HepG2 (cell line): Measurements from ENCODE around the gene IGIP. TPM values are rescaled to one million over a fixed set of nuclear protein-coding genes. Genes with fewer than 3 reads are reported as not detected.

Source experiments
- NCOA1 ChIP-seq: sonication (generic); formaldehyde crosslinking; IDR thresholded peaks from 2 replicates; pipeline ENCODE4 v1.9.0; 2021; ENCODE audit warnings: missing genetic modification reagents
- SNAI1 ChIP-seq: sonication (generic); formaldehyde crosslinking; IDR thresholded peaks from 2 replicates; pipeline ENCODE4 v1.5.0; 2020; ENCODE audit warnings: mild to moderate bottlenecking, missing genetic modification reagents, borderline replicate concordance
- SNAPC2 ChIP-seq: sonication (generic); formaldehyde crosslinking; IDR thresholded peaks from 2 replicates; pipeline ENCODE4 v1.8.1; 2022; ENCODE audit warnings: mild to moderate bottlenecking, missing genetic modification reagents
- ZNF816 ChIP-seq: sonication (generic); formaldehyde crosslinking; IDR thresholded peaks from 2 replicates; pipeline ENCODE4 v1.8.0; 2022; ENCODE audit warnings: missing genetic modification reagents, mild to moderate bottlenecking, borderline replicate concordance
- polyA plus RNA-seq, 8 experiments: library from polyadenylated mRNA; depleted of rRNA in 3 of 8; stranded (reverse) in 7 of 8; unstranded in 1 of 8; fragments of >200 nt; fragmentation: Illumina TruSeq in 4 of 8; extraction: Trizol in 4 of 8; gene quantifications; 2 replicates each; pipeline versions ENCODE4 v1.2.1 to v1.2.3, GENCODE V29; 2011 to 2016; ENCODE audit warnings: low read depth in 4 of 8, missing spikeins in 1 of 8, mixed read lengths in 1 of 8; ENCODE audit not compliant: insufficient read depth in 1 of 8
- total RNA-seq, 5 experiments: library from RNA; depleted of rRNA; stranded (reverse); fragments of >200 nt; fragmentation: Illumina TruSeq; extraction: Trizol; gene quantifications; 2 replicates each; pipeline ENCODE4 v1.2.3, GENCODE V29; 2016; ENCODE audit warnings: low read depth in 1 of 5
- TF ChIP-seq, protein P1 (sequence below): IDR thresholded peaks from 2 replicates; pipeline ENCODE4 v1.6.1; 2018; ENCODE audit warnings: missing genetic modification reagents
- TF ChIP-seq, protein P2 (sequence below): sonication (generic); formaldehyde crosslinking; IDR thresholded peaks from 2 replicates; pipeline ENCODE4 v1.4.0; 2020; ENCODE audit warnings: missing genetic modification reagents
- TF ChIP-seq, protein P3 (sequence below): sonication (generic); formaldehyde crosslinking; IDR thresholded peaks from 2 replicates; pipeline ENCODE4 v1.4.0; 2020; ENCODE audit warnings: missing genetic modification reagents
- TF ChIP-seq, protein P4 (sequence below): sonication (generic); formaldehyde crosslinking; IDR thresholded peaks from 2 replicates; pipeline ENCODE4 v1.8.0; 2022; ENCODE audit warnings: missing genetic modification reagents, mild to moderate bottlenecking, moderate library complexity, borderline replicate concordance
- TF ChIP-seq, protein P5 (sequence below): sonication (generic); formaldehyde crosslinking; IDR thresholded peaks from 2 replicates; pipeline ENCODE4 v1.9.0; 2022; ENCODE audit warnings: missing genetic modification reagents, mild to moderate bottlenecking, borderline replicate concordance
- TF ChIP-seq, protein P6 (sequence below): sonication (generic); formaldehyde crosslinking; IDR thresholded peaks from 2 replicates; pipeline ENCODE4 v1.4.0; 2020; ENCODE audit warnings: mild to moderate bottlenecking, missing genetic modification reagents

The IGIP gene
- total and polyA plus RNA-seq, 2 of the 13 experiments (the other 11 are each of a cell fraction or from before 2014, with no cell fraction given) = 1.7 to 2.1 TPM

DNA sequence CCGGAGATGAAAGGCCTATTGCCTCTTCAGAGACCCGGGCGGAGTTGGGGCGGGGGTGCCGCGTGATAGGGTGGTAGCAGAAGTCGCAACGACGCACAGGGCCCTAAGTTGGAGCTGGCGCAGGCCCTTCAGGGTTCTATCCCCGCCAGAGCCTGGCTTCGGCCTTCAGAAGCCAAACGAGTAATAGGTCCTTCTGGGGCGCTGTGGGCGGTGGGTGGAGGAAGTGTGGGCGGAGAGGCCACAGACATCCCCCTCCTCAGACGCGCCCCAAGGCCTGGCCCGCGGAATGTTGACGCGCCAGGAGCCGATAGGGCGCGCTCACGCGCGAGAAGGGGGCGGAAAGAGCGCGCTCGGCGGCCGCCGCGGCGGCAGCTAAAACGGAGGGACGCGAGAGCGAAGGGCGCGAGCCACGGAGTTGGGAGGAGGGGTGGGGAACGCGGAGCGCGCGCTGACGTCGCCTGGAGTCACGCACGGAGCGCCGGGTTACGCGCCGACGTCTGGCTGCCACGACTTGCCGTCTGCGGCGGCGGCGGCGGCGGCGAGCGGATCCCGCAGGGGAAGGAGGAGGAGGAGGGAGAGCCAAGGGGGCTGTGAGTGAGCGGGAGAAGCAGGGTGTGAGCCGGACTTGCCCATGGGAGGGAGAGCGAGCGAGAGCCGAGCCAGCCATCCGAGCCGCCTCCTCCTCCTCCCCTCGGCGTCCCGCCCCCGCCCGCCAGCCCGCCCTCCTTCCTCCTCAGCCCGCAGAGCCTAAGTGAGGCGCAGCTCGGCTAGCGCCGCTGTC lies 18.2 kb upstream of the IGIP start (continued):
- TF ChIP-seq, protein P1, sequence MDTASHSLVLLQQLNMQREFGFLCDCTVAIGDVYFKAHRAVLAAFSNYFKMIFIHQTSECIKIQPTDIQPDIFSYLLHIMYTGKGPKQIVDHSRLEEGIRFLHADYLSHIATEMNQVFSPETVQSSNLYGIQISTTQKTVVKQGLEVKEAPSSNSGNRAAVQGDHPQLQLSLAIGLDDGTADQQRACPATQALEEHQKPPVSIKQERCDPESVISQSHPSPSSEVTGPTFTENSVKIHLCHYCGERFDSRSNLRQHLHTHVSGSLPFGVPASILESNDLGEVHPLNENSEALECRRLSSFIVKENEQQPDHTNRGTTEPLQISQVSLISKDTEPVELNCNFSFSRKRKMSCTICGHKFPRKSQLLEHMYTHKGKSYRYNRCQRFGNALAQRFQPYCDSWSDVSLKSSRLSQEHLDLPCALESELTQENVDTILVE = peak; percentile 44; the same call in 1 of the 2 replicates
- TF ChIP-seq, protein P2, sequence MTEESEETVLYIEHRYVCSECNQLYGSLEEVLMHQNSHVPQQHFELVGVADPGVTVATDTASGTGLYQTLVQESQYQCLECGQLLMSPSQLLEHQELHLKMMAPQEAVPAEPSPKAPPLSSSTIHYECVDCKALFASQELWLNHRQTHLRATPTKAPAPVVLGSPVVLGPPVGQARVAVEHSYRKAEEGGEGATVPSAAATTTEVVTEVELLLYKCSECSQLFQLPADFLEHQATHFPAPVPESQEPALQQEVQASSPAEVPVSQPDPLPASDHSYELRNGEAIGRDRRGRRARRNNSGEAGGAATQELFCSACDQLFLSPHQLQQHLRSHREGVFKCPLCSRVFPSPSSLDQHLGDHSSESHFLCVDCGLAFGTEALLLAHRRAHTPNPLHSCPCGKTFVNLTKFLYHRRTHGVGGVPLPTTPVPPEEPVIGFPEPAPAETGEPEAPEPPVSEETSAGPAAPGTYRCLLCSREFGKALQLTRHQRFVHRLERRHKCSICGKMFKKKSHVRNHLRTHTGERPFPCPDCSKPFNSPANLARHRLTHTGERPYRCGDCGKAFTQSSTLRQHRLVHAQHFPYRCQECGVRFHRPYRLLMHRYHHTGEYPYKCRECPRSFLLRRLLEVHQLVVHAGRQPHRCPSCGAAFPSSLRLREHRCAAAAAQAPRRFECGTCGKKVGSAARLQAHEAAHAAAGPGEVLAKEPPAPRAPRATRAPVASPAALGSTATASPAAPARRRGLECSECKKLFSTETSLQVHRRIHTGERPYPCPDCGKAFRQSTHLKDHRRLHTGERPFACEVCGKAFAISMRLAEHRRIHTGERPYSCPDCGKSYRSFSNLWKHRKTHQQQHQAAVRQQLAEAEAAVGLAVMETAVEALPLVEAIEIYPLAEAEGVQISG (CRISPR knock-in tag) = peak; percentile 83
- TF ChIP-seq, protein P3, sequence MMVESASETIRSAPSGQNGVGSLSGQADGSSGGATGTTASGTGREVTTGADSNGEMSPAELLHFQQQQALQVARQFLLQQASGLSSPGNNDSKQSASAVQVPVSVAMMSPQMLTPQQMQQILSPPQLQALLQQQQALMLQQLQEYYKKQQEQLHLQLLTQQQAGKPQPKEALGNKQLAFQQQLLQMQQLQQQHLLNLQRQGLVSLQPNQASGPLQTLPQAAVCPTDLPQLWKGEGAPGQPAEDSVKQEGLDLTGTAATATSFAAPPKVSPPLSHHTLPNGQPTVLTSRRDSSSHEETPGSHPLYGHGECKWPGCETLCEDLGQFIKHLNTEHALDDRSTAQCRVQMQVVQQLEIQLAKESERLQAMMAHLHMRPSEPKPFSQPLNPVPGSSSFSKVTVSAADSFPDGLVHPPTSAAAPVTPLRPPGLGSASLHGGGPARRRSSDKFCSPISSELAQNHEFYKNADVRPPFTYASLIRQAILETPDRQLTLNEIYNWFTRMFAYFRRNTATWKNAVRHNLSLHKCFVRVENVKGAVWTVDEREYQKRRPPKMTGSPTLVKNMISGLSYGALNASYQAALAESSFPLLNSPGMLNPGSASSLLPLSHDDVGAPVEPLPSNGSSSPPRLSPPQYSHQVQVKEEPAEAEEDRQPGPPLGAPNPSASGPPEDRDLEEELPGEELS (CRISPR knock-in tag) = peak; percentile 56
- TF ChIP-seq SNAI1 (CRISPR knock-in tag) (no peak), NCOA1 (CRISPR knock-in tag) (peak; percentile 71; the same call in 1 of the 2 replicates), ZNF816 (CRISPR knock-in tag) (no peak; the same call in 1 of the 2 replicates), SNAPC2 (CRISPR knock-in tag) (peak; percentile 76; the same call in 1 of the 2 replicates)
- TF ChIP-seq, protein P4, sequence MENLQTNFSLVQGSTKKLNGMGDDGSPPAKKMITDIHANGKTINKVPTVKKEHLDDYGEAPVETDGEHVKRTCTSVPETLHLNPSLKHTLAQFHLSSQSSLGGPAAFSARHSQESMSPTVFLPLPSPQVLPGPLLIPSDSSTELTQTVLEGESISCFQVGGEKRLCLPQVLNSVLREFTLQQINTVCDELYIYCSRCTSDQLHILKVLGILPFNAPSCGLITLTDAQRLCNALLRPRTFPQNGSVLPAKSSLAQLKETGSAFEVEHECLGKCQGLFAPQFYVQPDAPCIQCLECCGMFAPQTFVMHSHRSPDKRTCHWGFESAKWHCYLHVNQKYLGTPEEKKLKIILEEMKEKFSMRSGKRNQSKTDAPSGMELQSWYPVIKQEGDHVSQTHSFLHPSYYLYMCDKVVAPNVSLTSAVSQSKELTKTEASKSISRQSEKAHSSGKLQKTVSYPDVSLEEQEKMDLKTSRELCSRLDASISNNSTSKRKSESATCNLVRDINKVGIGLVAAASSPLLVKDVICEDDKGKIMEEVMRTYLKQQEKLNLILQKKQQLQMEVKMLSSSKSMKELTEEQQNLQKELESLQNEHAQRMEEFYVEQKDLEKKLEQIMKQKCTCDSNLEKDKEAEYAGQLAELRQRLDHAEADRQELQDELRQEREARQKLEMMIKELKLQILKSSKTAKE (CRISPR knock-in tag) = peak; percentile 74; the same call in 1 of the 2 replicates
- TF ChIP-seq, protein P5, sequence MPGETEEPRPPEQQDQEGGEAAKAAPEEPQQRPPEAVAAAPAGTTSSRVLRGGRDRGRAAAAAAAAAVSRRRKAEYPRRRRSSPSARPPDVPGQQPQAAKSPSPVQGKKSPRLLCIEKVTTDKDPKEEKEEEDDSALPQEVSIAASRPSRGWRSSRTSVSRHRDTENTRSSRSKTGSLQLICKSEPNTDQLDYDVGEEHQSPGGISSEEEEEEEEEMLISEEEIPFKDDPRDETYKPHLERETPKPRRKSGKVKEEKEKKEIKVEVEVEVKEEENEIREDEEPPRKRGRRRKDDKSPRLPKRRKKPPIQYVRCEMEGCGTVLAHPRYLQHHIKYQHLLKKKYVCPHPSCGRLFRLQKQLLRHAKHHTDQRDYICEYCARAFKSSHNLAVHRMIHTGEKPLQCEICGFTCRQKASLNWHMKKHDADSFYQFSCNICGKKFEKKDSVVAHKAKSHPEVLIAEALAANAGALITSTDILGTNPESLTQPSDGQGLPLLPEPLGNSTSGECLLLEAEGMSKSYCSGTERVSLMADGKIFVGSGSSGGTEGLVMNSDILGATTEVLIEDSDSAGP (CRISPR knock-in tag) = peak; percentile 86; the same call in 1 of the 2 replicates
- TF ChIP-seq, protein P6, sequence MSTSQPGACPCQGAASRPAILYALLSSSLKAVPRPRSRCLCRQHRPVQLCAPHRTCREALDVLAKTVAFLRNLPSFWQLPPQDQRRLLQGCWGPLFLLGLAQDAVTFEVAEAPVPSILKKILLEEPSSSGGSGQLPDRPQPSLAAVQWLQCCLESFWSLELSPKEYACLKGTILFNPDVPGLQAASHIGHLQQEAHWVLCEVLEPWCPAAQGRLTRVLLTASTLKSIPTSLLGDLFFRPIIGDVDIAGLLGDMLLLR (CRISPR knock-in tag) = peak; percentile 19; the same call in 1 of the 2 replicates
